ENCODE data around the gene ZNF688.

DNA sequence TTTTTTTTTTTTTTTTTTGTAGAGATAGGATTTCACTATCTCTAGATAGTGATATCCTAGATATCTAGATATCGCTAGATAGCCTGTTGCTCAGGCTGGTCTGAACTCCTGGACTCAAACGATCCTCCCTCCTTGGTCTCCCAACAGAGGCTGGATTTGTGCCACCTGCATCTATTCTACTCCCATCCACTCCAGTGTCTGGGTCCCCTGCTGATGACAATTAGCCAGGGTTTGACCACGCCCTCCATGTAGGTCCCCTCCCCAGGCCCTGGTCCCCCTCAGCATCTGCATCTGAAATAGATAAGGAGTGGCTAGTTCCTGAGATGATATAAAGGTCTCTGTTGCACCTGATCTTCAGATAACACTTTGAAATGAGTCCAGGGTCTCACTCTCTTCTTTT, 2.2 kb downstream of the ZNF688 start:
- TF ChIP-seq, protein P1, sequence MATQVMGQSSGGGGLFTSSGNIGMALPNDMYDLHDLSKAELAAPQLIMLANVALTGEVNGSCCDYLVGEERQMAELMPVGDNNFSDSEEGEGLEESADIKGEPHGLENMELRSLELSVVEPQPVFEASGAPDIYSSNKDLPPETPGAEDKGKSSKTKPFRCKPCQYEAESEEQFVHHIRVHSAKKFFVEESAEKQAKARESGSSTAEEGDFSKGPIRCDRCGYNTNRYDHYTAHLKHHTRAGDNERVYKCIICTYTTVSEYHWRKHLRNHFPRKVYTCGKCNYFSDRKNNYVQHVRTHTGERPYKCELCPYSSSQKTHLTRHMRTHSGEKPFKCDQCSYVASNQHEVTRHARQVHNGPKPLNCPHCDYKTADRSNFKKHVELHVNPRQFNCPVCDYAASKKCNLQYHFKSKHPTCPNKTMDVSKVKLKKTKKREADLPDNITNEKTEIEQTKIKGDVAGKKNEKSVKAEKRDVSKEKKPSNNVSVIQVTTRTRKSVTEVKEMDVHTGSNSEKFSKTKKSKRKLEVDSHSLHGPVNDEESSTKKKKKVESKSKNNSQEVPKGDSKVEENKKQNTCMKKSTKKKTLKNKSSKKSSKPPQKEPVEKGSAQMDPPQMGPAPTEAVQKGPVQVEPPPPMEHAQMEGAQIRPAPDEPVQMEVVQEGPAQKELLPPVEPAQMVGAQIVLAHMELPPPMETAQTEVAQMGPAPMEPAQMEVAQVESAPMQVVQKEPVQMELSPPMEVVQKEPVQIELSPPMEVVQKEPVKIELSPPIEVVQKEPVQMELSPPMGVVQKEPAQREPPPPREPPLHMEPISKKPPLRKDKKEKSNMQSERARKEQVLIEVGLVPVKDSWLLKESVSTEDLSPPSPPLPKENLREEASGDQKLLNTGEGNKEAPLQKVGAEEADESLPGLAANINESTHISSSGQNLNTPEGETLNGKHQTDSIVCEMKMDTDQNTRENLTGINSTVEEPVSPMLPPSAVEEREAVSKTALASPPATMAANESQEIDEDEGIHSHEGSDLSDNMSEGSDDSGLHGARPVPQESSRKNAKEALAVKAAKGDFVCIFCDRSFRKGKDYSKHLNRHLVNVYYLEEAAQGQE (IDR thresholded peaks at IDR 0.05; ENCODE audit: borderline replicate concordance) = no peak
- TF ChIP-seq, protein P1 (CRISPR knock-in tag; IDR thresholded peaks at IDR 0.05; ENCODE audit: low read depth) = no peak
- TF ChIP-seq PHTF2 (CRISPR knock-in tag; IDR thresholded peaks at IDR 0.05) = no peak
- TF ChIP-seq, protein P2, sequence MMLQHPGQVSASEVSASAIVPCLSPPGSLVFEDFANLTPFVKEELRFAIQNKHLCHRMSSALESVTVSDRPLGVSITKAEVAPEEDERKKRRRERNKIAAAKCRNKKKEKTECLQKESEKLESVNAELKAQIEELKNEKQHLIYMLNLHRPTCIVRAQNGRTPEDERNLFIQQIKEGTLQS (IDR thresholded peaks at IDR 0.05) = no peak
- TF ChIP-seq, protein P2 (CRISPR knock-in tag; conservative IDR thresholded peaks at IDR 0.05) = no peak
- TF ChIP-seq ZNF324 (CRISPR knock-in tag; IDR thresholded peaks at IDR 0.05) = no peak
- no peak for TF ChIP-seq ZNF699 (CRISPR knock-in tag; IDR thresholded peaks at IDR 0.05; ENCODE audit: insufficient replicate concordance)
- no peak for TF ChIP-seq KAT2B (IDR thresholded peaks at IDR 0.05; ENCODE audit: low read depth, low read length)
- TF ChIP-seq CREB1 (IDR thresholded peaks at IDR 0.05) = no peak
- TF ChIP-seq CREB1 (CRISPR knock-in tag; IDR thresholded peaks at IDR 0.05) = no peak
- no peak for TF ChIP-seq U2AF2 (optimal IDR thresholded peaks at IDR 0.05; ENCODE audit: low read depth, low read length)
- no peak for TF ChIP-seq BRCA1 (IDR thresholded peaks at IDR 0.05)
- TF ChIP-seq BRCA1 (CRISPR knock-in tag; IDR thresholded peaks at IDR 0.05) = no peak
- no peak for TF ChIP-seq ZNF384 (IDR thresholded peaks at IDR 0.05; ENCODE audit: low read depth, low read length)
- TF ChIP-seq BHLHE40 (IDR thresholded peaks at IDR 0.05; ENCODE audit: low read length) = no peak
